ENCODE measurements around the gene CBFB.

DNA sequence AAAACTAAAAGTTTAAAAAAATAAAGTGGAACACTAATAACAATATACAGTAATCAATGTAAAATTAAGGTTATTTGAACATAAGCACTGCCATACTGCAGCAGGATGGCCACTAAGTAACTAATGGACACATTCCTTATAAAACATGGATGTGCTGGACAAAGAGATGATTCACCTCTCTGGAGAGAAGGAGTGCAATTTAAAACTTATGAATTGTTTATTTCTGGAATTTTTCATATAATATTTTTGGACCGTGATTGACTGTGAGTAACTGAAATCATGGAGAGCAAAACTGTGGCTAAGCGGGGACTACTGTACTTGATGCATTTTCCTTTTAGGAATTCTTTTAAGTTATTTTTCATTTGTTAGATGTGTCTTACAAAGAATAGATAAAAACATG, 21.8 kb downstream of the CBFB start:
- TF ChIP-seq, protein P1, sequence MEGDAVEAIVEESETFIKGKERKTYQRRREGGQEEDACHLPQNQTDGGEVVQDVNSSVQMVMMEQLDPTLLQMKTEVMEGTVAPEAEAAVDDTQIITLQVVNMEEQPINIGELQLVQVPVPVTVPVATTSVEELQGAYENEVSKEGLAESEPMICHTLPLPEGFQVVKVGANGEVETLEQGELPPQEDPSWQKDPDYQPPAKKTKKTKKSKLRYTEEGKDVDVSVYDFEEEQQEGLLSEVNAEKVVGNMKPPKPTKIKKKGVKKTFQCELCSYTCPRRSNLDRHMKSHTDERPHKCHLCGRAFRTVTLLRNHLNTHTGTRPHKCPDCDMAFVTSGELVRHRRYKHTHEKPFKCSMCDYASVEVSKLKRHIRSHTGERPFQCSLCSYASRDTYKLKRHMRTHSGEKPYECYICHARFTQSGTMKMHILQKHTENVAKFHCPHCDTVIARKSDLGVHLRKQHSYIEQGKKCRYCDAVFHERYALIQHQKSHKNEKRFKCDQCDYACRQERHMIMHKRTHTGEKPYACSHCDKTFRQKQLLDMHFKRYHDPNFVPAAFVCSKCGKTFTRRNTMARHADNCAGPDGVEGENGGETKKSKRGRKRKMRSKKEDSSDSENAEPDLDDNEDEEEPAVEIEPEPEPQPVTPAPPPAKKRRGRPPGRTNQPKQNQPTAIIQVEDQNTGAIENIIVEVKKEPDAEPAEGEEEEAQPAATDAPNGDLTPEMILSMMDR (IDR thresholded peaks at IDR 0.05), result no peak
- TF ChIP-seq EP300 (IDR thresholded peaks at IDR 0.05; ENCODE audit: low read depth), result no peak
- TF ChIP-seq POLR2AphosphoS5 (IDR thresholded peaks at IDR 0.05), result no peak

Measured in transverse colon (tissue), 4 donors.